Adipocyte (in vitro differentiated cells): ENCODE measurements around the gene THTPA.

Experiments used
- DNase-seq: peaks from one replicate; pipeline ENCODE4 v3.0.0-alpha.2; 2015; ENCODE audit warnings: low read depth
- H3K27me3 ChIP-seq: replicated peaks from 2 replicates; pipeline ENCODE4 v1.7.0; 2013; ENCODE audit warnings: mild to moderate bottlenecking, low read length, moderate library complexity; ENCODE audit not compliant: control insufficient read depth, insufficient read depth
- H3K36me3 ChIP-seq: 2 replicates; pipeline ENCODE4 v1.7.0; 2013; ENCODE audit warnings: low read length, mild to moderate bottlenecking, moderate library complexity; ENCODE audit not compliant: control insufficient read depth, insufficient read depth, severe bottlenecking
- H3K4me1 ChIP-seq: 2 replicates; pipeline ENCODE4 v1.7.0; 2013; ENCODE audit warnings: mild to moderate bottlenecking, low read length, moderate library complexity; ENCODE audit not compliant: control insufficient read depth, insufficient read depth
- H3K4me3 ChIP-seq: 2 replicates; pipeline ENCODE4 v1.7.0; 2013; ENCODE audit warnings: mild to moderate bottlenecking, low read length, moderate library complexity
- H3K9ac ChIP-seq: 2 replicates; pipeline ENCODE4 v1.7.0; 2013; ENCODE audit warnings: mild to moderate bottlenecking, low read length, moderate library complexity
- H3K9me3 ChIP-seq: 2 replicates; pipeline ENCODE4 v1.7.0; 2013; ENCODE audit warnings: mild to moderate bottlenecking, low read length, moderate library complexity; ENCODE audit not compliant: control insufficient read depth

The THTPA gene

DNA sequence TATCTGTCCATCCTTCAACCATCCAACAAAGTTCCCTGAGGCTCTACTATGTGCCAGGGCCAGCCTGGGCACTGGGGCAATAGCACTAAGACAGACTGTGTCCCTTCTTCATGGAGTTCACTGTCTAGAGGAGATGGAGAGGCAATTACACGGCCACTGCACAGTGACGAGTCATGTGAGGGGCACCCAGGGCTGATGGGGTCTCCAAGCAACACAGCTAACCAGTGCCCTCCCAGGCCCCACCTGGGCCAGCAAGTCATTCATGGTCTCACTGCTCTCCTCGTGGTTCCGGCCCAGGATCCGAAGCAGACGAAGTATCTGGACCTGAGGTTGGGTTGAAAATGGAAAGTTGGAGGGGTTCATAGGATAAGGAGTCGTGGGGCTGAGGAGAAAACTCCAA lies 8.8 kb downstream of the THTPA start:
- Histone ChIP-seq H3K4me3 (no peak overlapping the region), H3K9me3 (no peaks in the 10 kb centered on the region), H3K9ac (no peak overlapping the region), H3K27me3 (peaks cover 4% of the 10 kb centered on the region), H3K4me1 (peaks cover 3% of the 10 kb centered on the region), H3K36me3 (peaks cover 5% of the 10 kb centered on the region)
- DNase-seq: no peak

GRCh38 chr14:23565626-23566025 lies 9.6 kb downstream of the THTPA start:
- Histone ChIP-seq H3K9ac (no peak overlapping the region), H3K36me3 (no peaks in the 10 kb centered on the region), H3K9me3 (no peaks in the 10 kb centered on the region), H3K4me1 (peaks cover 3% of the 10 kb centered on the region), H3K4me3 (no peak overlapping the region), H3K27me3 (peaks cover 7% of the 10 kb centered on the region)
- no peak for DNase-seq

GRCh38 chr14:23566112-23566777 lies 10.2 kb downstream of the THTPA start:
- no peak for DNase-seq
- no peak overlapping the region for H3K4me3 ChIP-seq

GRCh38 chr14:23566778-23567185 lies 10.7 kb downstream of the THTPA start:
- Histone ChIP-seq H3K4me3 (peak overlapping the region; percentile 85), H3K9me3 (no peaks in the 10 kb centered on the region), H3K9ac (peak overlapping the region; percentile 83), H3K27me3 (peaks cover 10% of the 10 kb centered on the region), H3K36me3 (no peaks in the 10 kb centered on the region), H3K4me1 (peaks cover 3% of the 10 kb centered on the region)
- DNase-seq: no peak

More at GRCh38 chr14:23566112-23566777, 10.2 kb downstream of the THTPA start:
- Histone ChIP-seq H3K27me3 (peaks cover 9% of the 10 kb centered on the region), H3K4me1 (peaks cover 3% of the 10 kb centered on the region), H3K9me3 (no peaks in the 10 kb centered on the region), H3K36me3 (no peaks in the 10 kb centered on the region), H3K9ac (peak overlapping the region; percentile 83)

DNA sequence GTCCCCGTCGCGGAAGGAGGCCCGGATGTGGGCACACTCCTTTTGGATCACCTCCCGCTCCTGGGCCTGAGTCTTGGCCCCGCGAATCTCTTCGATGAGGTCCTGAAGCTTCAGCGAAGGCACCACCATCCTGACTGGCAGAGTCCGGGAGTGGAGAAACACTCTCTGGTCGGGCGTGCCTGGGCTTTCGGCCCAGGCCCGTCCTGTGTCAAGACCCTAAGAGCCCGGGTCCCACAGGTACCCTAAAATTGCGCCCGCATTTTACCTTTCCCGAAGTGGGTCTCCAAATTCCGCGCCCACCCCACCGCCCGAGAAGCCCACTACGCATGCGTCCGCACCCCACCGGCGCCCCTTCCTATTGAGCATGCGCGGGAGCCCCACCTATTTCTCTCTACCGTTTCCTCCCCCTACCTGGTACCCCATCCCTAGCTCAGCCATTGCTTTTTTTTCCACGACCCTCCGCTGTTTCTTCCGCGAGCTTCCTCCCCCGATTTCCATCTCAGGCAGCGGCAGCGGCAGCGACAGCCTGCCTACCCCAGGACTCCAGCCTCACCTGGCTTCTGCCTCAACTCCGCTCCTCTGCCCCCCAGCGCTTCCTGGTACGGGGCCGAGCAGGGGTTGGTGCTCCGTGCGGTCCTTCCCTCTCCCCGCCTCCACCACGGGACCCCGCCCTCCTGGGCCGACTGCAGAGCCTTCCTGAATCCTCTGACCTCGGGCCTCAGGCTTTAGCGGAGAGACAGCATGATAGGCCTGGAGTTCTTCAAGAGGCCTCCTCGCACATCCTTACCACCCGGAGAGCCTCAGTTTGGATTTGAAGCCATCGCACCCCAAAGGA lies 11.3 kb downstream of the THTPA start, which contains the start of gene AP1G2:
Gene AP1G2 (minus strand): TSS at position 606 of the 835 bp plus-strand sequence. CDS start 477 bp downstream, at position 129.
- peak; percentile 63 for DNase-seq
- peak within 1 kb of the TSS; percentile 85 for H3K4me3 ChIP-seq
- peak within 1 kb of the TSS; percentile 83 for H3K9ac ChIP-seq
- H3K27me3 ChIP-seq: peaks cover 13% of the 10 kb centered on the region
- no peaks in the 10 kb centered on the region for H3K9me3 ChIP-seq
- peaks cover 3% of the 10 kb centered on the region for H3K4me1 ChIP-seq
- no peaks in the 10 kb centered on the region for H3K36me3 ChIP-seq

DNA sequence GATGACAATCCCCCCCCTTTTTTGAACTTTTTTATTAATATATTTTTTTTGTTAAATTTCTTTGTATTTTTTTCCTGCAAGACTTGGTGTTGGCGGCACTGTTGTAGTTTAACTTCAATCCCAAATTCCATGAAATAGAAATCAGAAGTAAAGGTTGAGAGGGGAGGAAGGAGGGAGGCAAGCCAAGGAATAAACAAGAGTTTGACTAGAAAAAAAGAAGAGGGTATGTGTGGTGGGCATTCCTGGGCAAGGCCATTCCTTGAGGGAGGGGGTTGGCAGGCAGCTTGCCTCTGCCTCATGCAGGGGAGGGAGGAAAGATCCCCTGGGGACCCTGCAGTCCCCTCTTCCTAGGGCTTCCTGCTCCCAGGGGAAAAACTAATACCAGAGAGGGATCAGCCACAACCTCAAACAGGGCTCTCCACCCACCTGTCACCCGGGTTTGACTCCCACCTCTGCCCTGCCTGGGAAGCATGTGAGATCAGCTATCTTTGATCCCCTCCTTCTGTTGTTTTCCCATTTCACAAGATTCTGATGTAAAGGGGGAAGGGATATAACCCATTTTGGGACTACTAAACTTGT lies 12.0 kb downstream of the THTPA start:
- Histone ChIP-seq H3K4me1 (peaks cover 3% of the 10 kb centered on the region), H3K27me3 (peaks cover 13% of the 10 kb centered on the region), H3K9me3 (no peaks in the 10 kb centered on the region), H3K4me3 (no peak overlapping the region), H3K9ac (peak overlapping the region; percentile 83), H3K36me3 (no peaks in the 10 kb centered on the region)
- no peak for DNase-seq

- Histone ChIP-seq H3K27me3 (peaks cover 13% of the 10 kb centered on the region), H3K36me3 (no peaks in the 10 kb centered on the region), H3K4me1 (peaks cover 3% of the 10 kb centered on the region), H3K9me3 (no peaks in the 10 kb centered on the region), H3K9ac (peak overlapping the region; percentile 83), H3K4me3 (no peak overlapping the region)
- peak; percentile 28 for DNase-seq
Measured at GRCh38 chr14:23568600-23569331, 12.7 kb downstream of the THTPA start.

DNA sequence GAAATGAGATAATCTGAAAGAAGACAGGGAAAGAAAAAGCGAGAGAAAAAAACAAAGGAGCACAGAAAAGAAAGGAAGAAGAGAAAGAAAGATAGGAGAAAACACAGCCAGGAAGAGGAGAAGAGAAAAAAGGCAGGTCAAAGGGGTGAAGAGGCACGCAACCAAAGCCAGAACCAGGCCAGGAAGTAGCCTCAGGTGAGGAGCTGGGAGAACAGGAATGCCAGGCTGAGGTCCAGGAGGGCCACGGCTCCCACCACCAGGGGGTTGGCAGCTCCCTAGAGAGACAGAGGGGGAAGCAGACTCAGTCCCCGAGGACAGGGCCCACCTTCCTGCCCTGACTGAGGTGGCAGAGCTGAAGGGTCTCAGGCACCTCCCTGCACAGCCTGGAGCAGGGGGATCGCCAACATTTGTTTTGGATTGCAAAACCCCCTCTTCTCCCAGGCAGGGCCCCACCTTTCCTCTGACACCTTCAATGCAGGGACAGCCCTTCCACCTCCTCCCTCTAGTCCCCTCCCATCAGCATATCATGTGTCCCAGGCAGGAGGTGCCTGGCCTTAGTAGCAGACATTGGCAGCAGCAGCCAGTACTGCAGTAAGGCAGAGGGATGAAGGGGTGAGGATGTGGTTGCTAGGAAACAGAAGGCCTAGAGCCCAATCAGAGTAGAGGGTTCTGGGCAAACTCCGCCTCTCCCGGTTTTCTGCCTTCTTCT lies 13.5 kb downstream of the THTPA start:
- peaks cover 13% of the 10 kb centered on the region for H3K27me3 ChIP-seq
- no peak overlapping the region for H3K9ac ChIP-seq
- no peak overlapping the region for H3K4me3 ChIP-seq
- H3K9me3 ChIP-seq: no peaks in the 10 kb centered on the region
- H3K4me1 ChIP-seq: peaks cover 3% of the 10 kb centered on the region
- no peaks in the 10 kb centered on the region for H3K36me3 ChIP-seq
- DNase-seq: no peak

DNA sequence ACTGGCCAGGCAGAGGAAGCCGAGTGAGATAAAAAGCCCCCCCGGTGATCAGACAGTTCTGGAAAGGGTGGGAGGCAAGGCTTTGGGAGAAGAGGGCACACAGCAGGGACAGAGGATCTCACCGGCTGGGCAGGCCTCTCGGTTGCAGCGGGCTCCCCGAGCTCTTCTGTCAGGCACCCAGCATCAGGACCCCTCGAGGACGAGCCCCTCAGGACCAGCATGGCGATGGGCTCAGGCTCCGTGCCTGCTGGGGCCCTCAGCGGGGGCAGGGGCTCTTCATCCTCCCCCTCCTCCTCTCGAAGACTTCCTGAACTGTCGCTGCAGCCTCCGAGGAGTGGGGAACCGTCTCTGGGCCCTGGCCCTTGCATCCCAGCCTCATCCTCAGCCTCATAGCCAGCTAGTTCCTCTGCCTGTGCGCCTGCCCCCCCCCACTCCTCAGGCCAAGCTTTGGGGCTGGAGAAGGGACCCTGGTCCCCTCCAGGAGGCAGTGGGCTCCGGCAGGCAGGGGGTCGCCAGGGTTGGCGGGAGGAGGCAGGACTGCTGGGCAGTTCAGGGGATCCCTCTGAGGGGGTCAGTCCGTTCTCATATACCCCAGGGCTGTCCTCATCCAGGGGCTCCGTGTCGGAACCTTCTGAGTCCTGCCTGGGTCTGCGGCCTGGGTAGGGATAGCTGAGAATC lies 14.9 kb downstream of the THTPA start:
- H3K4me3 ChIP-seq: no peak overlapping the region
- H3K4me1 ChIP-seq: peaks cover 3% of the 10 kb centered on the region
- no peaks in the 10 kb centered on the region for H3K9me3 ChIP-seq
- H3K9ac ChIP-seq: no peak overlapping the region
- peaks cover 21% of the 10 kb centered on the region for H3K27me3 ChIP-seq
- H3K36me3 ChIP-seq: no peaks in the 10 kb centered on the region
- DNase-seq: no peak
